Bronchial epithelial cell (primary cell): Measurements from ENCODE around the gene ASAH2. TPM values are rescaled to one million over a fixed set of nuclear protein-coding genes. Genes with fewer than 3 reads are reported as not detected.
"Not testable (repeated sequence)": the region's sequence is repeated elsewhere in the genome, so short reads cannot be mapped to it uniquely, and the experiment has no call there.

ENCODE experiments used
- DNase-seq: peaks from one replicate; pipeline ENCODE4 v3.0.0-alpha.2; 2010; ENCODE audit warnings: low read depth
- FAIRE-seq: peaks from 2 replicates; lab custom pipeline; 2011; peaks lifted over from hg19 to GRCh38; lab: Jason Lieb, UNC
- H3K27me3 ChIP-seq: 2 replicates; pipeline ENCODE4 v1.5.1; 2011; ENCODE audit warnings: low read length; ENCODE audit not compliant: control insufficient read depth, insufficient read depth
- H3K36me3 ChIP-seq: 2 replicates; pipeline ENCODE4 v1.5.1; 2011; ENCODE audit warnings: low read length; ENCODE audit not compliant: control insufficient read depth, insufficient read depth
- H3K4me3 ChIP-seq: 2 replicates; pipeline ENCODE4 v1.5.1; 2011; ENCODE audit warnings: mild to moderate bottlenecking, low read depth, low read length, control low read depth
- CTCF ChIP-seq: IDR thresholded peaks from 2 replicates; pipeline ENCODE4 v1.5.1; 2011; ENCODE audit warnings: mild to moderate bottlenecking, moderate library complexity, low read length, control low read depth, inconsistent platforms; ENCODE audit not compliant: insufficient read depth, severe bottlenecking
- total RNA-seq: library from RNA; depleted of rRNA; stranded (reverse); fragments of >200 nt; gene quantifications from 2 replicates; pipeline ENCODE4 v1.2.1, GENCODE V29; 2014

The ASAH2 gene
- total RNA-seq, 1 donor from 2014 or later = 1.6 TPM

- H3K4me3 ChIP-seq = no peak overlapping the region
- no peaks in the 10 kb centered on the region for H3K36me3 ChIP-seq
- no peak for TF ChIP-seq CTCF
- H3K27me3 ChIP-seq = peaks cover 6% of the 10 kb centered on the region
- FAIRE-seq = no peak
- no peak for DNase-seq
These were observed 2.7 kb downstream of the ASAH2 start for GRCh38 chr10:50248598-50248997.

DNA sequence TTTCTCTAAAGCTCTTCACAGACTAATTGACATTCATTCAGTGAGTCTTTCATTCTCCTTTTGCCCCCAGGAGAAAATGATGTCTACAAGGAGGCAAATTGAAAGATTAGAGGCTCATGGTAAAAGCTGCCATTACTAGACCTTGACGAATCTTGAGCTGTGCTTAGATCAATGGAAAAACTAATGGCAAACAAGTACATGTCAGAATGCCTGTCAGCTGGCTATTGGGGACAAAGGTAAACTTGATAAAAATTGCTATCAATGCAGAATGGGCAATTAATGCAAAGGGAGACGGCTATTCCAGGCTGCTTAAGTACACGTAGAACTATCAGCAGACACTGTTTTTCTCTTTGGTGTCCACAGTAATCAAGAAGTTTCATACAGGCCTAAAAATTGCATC is 3.3 kb downstream of the ASAH2 start:
- H3K4me3 ChIP-seq = no peak overlapping the region
- peaks cover 6% of the 10 kb centered on the region for H3K27me3 ChIP-seq
- FAIRE-seq = no peak

DNA sequence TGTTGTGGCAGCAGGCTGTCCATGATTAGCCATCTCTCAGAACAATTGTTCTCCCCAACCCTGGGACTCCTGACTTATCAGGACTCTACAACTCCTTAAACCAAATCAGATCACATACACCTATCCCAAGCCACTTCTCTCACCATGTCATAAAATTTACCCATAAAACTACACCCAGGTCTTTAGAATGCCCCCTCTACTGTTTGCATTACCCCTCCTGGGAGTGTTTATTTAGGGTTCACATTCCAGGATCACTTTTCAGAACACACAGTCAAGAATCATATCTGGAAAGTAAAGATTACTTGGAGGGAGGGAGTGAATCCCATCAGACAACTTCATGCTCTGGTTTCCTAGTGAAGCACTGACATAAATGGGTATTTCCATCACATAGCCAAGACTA is 7.1 kb downstream of the ASAH2 start:
- no peak overlapping the region for H3K4me3 ChIP-seq
- FAIRE-seq = no peak

More for the DNA sequence above, 3.3 kb downstream of the ASAH2 start:
- no peaks in the 10 kb centered on the region for H3K36me3 ChIP-seq
- no peak for DNase-seq
- no peak for TF ChIP-seq CTCF

GRCh38 chr10:50242777-50243176 is 8.5 kb downstream of the ASAH2 start:
- no peak for FAIRE-seq
- Histone ChIP-seq H3K27me3 (peaks cover 5% of the 10 kb centered on the region), H3K4me3 (no peak overlapping the region), H3K36me3 (no peaks in the 10 kb centered on the region)
- no peak for TF ChIP-seq CTCF
- peak; percentile 7 for DNase-seq

More for the DNA sequence above, 7.1 kb downstream of the ASAH2 start:
- TF ChIP-seq CTCF = no peak
- no peaks in the 10 kb centered on the region for H3K36me3 ChIP-seq
- H3K27me3 ChIP-seq = peaks cover 5% of the 10 kb centered on the region
- no peak for DNase-seq

GRCh38 chr10:50241478-50241877 is 9.8 kb downstream of the ASAH2 start:
- not testable (repeated sequence) for H3K4me3 ChIP-seq, FAIRE-seq, H3K36me3 ChIP-seq, H3K27me3 ChIP-seq, DNase-seq

GRCh38 chr10:50234486-50234885 is 16.8 kb downstream of the ASAH2 start:
- DNase-seq (no peak), FAIRE-seq (no peak)
- no peaks in the 10 kb centered on the region for H3K36me3 ChIP-seq
- peaks cover 2% of the 10 kb centered on the region for H3K27me3 ChIP-seq
- no peak for TF ChIP-seq CTCF
- H3K4me3 ChIP-seq = no peak overlapping the region
